ENCODE results near the gene NRP1.
A peak's percentile ranks its signal among the peaks of the same experiment; 100 is the strongest.

The NRP1 gene

GRCh38 chr10:33295851-33296250 is 38.6 kb downstream of the NRP1 start:
- FAIRE-seq (peak; percentile 23), DNase-seq (ENCODE audit: insufficient read length, low spot score) (no peak)

DNA sequence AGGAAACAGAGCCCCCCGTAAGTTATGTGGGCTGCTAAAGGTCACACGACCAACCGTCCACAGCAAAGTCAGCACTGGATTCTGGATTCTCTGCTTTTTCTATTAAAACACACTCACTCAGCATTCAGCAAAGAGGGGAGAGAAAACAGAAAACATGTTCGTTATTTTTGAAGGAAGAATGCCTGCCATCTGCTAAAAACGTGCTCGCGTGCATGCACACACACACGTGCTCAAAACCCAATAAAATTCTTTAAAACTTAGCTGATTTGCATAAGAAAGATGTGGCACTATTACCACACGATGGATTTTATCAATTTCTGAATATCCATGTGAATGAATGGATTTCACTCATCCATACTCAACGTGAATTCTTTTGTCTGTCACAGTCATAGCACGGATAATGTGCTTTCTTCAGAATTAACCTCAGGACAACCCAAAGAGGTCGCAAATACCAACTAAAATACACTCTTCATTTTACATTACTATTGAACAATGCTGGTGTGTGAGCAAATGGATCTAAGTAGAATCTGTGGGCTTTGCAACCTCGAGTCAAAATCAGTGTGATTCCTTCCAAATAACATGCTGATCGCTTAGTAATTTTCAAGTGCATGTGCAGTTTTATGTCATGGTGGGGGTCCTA is 40.8 kb downstream of the NRP1 start:
- FAIRE-seq (peak; percentile 20), DNase-seq (ENCODE audit: insufficient read length, low spot score) (no peak)

GRCh38 chr10:33293076-33293475 is 41.4 kb downstream of the NRP1 start:
- FAIRE-seq (no peak), DNase-seq (ENCODE audit: insufficient read length, low spot score) (no peak)

- peak; percentile 58 for FAIRE-seq
Measured at GRCh38 chr10:33291053-33291592, 43.3 kb downstream of the NRP1 start.

GRCh38 chr10:33290321-33291052 is 44.0 kb downstream of the NRP1 start:
- FAIRE-seq = peak; percentile 51

More at GRCh38 chr10:33291053-33291592, 43.3 kb downstream of the NRP1 start:
- DNase-seq (ENCODE audit: insufficient read length, low spot score) = peak; percentile 67

DNA sequence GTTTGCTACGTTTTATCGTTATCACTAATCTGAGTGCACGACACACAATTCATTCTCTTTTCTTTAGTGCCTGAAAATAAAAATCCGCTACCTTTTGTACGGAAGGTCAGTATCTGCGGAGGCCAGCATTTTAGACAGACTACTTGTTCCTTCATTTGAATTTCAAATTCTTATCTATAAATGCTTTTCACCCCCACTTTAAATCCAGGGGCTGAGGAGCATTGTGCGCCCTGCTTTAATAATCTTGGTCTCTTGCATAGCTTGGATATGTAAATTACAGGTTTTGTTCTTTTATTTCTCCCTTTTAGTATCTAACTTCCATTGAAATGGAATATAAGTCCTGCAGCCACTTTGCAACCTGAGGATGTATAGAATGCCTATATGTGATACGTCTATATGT is 44.7 kb downstream of the NRP1 start:
- DNase-seq (ENCODE audit: insufficient read length, low spot score) = no peak
- no peak for FAIRE-seq

More at GRCh38 chr10:33290321-33291052, 44.0 kb downstream of the NRP1 start:
- no peak for DNase-seq (ENCODE audit: insufficient read length, low spot score)

DNA sequence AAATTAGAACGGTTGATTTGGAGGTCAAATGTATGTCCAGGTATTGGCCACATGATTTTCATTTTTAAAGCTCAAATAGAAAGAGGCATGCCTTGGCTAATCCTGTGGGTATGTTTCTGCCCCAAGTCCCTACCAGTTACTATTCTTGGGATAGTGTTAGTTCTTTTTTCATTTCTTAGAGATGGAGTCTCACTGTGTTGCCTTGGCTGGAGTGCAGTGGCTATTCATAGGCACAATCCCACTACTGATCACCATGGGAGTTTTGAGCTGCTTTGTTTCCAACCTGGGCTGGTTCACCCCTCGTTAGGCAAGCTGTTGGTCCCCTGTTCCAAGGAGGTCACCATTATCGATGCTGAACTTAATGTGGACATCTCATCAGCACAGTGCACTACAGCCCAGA is 46.3 kb downstream of the NRP1 start:
- DNase-seq (ENCODE audit: insufficient read length, low spot score) (no peak), FAIRE-seq (peak; percentile 33)

GRCh38 chr10:33287112-33287511 is 47.4 kb downstream of the NRP1 start:
- no peak for FAIRE-seq

GRCh38 chr10:33286157-33286934 is 48.1 kb downstream of the NRP1 start:
- DNase-seq (ENCODE audit: insufficient read length, low spot score) = no peak
- no peak for FAIRE-seq

More at GRCh38 chr10:33287112-33287511, 47.4 kb downstream of the NRP1 start:
- no peak for DNase-seq (ENCODE audit: insufficient read length, low spot score)

DNA sequence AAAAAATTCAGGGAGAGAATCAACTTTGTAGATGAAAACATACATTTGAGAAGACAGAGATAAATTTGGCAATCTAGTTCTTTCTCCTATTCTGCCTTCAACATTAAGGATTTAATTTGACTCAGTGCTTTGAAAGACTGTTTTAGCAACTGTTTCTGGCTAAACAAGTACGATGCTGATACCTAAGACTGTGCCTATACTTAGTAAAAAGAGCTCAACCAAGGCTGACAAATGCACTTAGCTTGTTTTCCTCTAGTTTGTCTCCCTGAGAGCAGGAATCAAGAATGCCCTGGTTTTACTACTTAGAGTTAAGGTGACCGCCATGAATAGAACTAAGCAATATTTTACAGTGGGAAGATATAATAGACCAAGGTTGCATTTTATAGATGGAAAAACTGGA is 49.5 kb downstream of the NRP1 start:
- no peak for FAIRE-seq
- DNase-seq (ENCODE audit: insufficient read length, low spot score) = no peak

GRCh38 chr10:33279811-33280602 is 54.5 kb downstream of the NRP1 start:
- FAIRE-seq = peak; percentile 36
- DNase-seq (ENCODE audit: insufficient read length, low spot score) = no peak

- no peak for FAIRE-seq
Measured at GRCh38 chr10:33279276-33279675, 55.2 kb downstream of the NRP1 start.

GRCh38 chr10:33278198-33278597 is 56.3 kb downstream of the NRP1 start:
- DNase-seq (ENCODE audit: insufficient read length, low spot score) (no peak), FAIRE-seq (no peak)

More at GRCh38 chr10:33279276-33279675, 55.2 kb downstream of the NRP1 start:
- no peak for DNase-seq (ENCODE audit: insufficient read length, low spot score)

DNA sequence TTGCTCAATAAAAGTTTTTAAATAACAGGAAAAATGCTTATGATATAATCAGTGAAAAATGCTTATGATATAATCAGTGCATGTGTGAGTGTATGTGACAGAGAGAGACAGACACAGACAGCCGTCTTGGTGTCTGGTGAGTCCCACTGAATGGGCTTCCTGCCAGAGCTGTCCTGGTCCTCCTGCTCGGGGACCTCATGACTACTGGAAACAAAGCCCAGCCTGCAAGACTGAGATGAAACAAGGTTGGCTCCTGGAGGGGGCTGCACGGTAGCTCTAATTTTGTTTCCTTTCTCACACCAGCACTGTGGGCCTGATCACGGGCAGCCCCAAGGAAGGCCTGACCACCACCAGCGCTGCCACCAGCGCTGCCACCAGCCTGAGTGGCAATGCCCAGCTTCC is 57.3 kb downstream of the NRP1 start:
- DNase-seq (ENCODE audit: insufficient read length, low spot score) = peak; percentile 41
- FAIRE-seq = no peak

DNA sequence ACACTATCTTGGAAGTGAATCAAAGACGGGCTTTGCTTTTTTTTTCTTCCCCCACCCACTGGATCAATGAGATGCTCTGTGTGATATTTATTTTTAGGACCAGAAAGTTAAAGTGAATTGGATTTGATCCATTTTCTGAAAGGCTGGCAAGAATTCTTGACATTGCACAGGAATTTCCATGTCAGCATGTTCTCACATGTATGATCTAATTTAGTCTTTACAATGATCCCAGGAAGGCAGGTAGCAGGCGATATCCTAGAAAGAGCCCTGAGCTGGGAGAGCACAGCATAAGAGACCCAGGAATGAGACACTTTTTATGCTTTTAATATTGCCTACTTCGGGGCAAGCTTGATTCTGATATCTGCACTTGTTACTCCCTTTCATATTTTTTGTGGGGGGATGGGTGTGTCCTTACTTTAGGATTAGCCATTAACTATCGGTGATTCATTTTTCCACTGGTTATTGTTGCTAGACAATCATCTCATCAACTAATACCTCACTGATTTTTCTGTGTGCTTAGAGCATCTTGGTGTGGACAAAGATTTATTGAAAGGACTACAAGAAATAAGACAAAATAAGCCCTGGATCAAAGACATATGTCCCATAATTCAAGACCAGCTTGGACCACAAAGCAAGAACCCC is 58.1 kb downstream of the NRP1 start:
- no peak for DNase-seq (ENCODE audit: insufficient read length, low spot score)
- FAIRE-seq = no peak

DNA sequence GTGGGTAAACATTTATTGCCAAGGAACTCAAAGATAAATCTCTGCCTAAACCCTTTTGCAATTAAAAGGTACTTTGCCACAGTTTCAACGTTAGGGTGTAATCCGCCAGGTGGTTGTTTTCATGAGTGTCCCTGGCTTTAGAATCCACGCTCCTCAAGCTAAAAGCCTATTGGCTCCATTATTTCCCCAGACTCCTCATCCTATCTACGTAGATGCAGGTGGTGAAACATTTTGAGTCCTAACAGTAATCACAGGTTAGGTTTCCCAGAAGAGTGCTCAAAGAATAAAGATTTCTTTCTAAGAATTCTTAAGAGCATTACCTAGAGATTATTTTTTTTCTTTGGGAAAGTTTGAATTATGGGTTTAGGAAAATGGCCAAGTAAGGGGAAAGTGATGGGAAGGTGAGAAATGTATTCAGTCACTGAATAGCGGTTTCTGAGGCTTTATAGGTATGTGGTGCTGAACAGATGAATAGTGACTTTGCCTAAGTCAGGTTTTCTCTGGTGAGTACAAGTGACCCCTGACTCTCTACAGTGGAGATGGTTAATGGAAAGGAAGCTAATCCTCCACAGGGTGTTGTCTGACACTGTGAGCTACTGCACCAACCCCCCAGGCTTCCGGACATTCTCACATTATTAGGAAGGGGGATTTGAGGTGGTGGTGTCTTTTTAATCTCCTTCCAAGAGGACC is 60.2 kb downstream of the NRP1 start:
- peak; percentile 9 for FAIRE-seq
- no peak for DNase-seq (ENCODE audit: insufficient read length, low spot score)

GRCh38 chr10:33273295-33274002 is 61.0 kb downstream of the NRP1 start:
- FAIRE-seq (peak; percentile 86), DNase-seq (ENCODE audit: insufficient read length, low spot score) (peak; percentile 58)

GRCh38 chr10:33272635-33273034 is 61.8 kb downstream of the NRP1 start:
- FAIRE-seq (no peak), DNase-seq (ENCODE audit: insufficient read length, low spot score) (no peak)
